H7 (cell line): ENCODE results near the gene STK38. TPM values are rescaled to one million over a fixed set of nuclear protein-coding genes. Genes with fewer than 3 reads are reported as not detected.

Experiments used
- DNase-seq: peaks from one replicate; pipeline ENCODE4 v3.0.0; 2012
- H3K27me3 ChIP-seq: 2 replicates; pipeline ENCODE4 v1.6.0; 2011; ENCODE audit warnings: mild to moderate bottlenecking, low read length; ENCODE audit not compliant: control insufficient read depth, insufficient read depth
- H3K36me3 ChIP-seq: replicated peaks from 2 replicates; pipeline ENCODE4 v1.5.1; 2011; ENCODE audit warnings: low read length; ENCODE audit not compliant: control insufficient read depth, insufficient read depth
- H3K4me3 ChIP-seq: 2 replicates; pipeline ENCODE4 v1.5.1; 2011; ENCODE audit warnings: low read depth, mild to moderate bottlenecking, control low read depth, low read length, moderate library complexity; ENCODE audit not compliant: insufficient read depth
- total RNA-seq: library from RNA; depleted of rRNA; stranded (reverse); fragments of >200 nt; shearing (Covaris generic); gene quantifications from 2 replicates; pipeline ENCODE4 v1.2.3, GENCODE V29; 2014

Gene STK38
- total RNA-seq, 1 experiment from 2014 or later: 8.7 TPM

GRCh38 chr6:36519352-36519751 is 27.9 kb downstream of the STK38 start:
- peaks cover 13% of the 10 kb centered on the region for H3K36me3 ChIP-seq
- DNase-seq: no peak
- H3K27me3 ChIP-seq: no peaks in the 10 kb centered on the region
- H3K4me3 ChIP-seq: no peak overlapping the region

- peaks cover 13% of the 10 kb centered on the region for H3K36me3 ChIP-seq
- no peak overlapping the region for H3K4me3 ChIP-seq
- no peak for DNase-seq
- H3K27me3 ChIP-seq: no peaks in the 10 kb centered on the region
These were observed 29.9 kb downstream of the STK38 start for GRCh38 chr6:36517408-36517807.

- no peak for DNase-seq
These were observed 30.3 kb downstream of the STK38 start for GRCh38 chr6:36516988-36517387.

GRCh38 chr6:36516559-36516958 is 30.7 kb downstream of the STK38 start:
- H3K27me3 ChIP-seq: no peaks in the 10 kb centered on the region
- DNase-seq: no peak
- H3K36me3 ChIP-seq: peaks cover 11% of the 10 kb centered on the region
- no peak overlapping the region for H3K4me3 ChIP-seq

More at GRCh38 chr6:36516988-36517387, 30.3 kb downstream of the STK38 start:
- Histone ChIP-seq H3K36me3 (peaks cover 11% of the 10 kb centered on the region), H3K27me3 (no peaks in the 10 kb centered on the region), H3K4me3 (no peak overlapping the region)

GRCh38 chr6:36515844-36516243 is 31.4 kb downstream of the STK38 start:
- Histone ChIP-seq H3K36me3 (peaks cover 11% of the 10 kb centered on the region), H3K27me3 (no peaks in the 10 kb centered on the region), H3K4me3 (no peak overlapping the region)
- no peak for DNase-seq

GRCh38 chr6:36514554-36515456 is 32.5 kb downstream of the STK38 start:
- Histone ChIP-seq H3K36me3 (peaks cover 11% of the 10 kb centered on the region), H3K4me3 (no peak overlapping the region), H3K27me3 (no peaks in the 10 kb centered on the region)
- no peak for DNase-seq

GRCh38 chr6:36510365-36510764 is 36.9 kb downstream of the STK38 start:
- Histone ChIP-seq H3K4me3 (no peak overlapping the region), H3K36me3 (peaks cover 5% of the 10 kb centered on the region), H3K27me3 (no peaks in the 10 kb centered on the region)
- no peak for DNase-seq

- no peak for DNase-seq
- H3K27me3 ChIP-seq: no peaks in the 10 kb centered on the region
- H3K36me3 ChIP-seq: no peaks in the 10 kb centered on the region; the same call in none of the 2 replicates
- H3K4me3 ChIP-seq: no peak overlapping the region
These were observed 38.7 kb downstream of the STK38 start for GRCh38 chr6:36508532-36508931.

GRCh38 chr6:36506611-36507010 is 40.7 kb downstream of the STK38 start:
- Histone ChIP-seq H3K27me3 (no peaks in the 10 kb centered on the region), H3K4me3 (no peak overlapping the region), H3K36me3 (no peaks in the 10 kb centered on the region; the same call in none of the 2 replicates)
- DNase-seq: no peak

- Histone ChIP-seq H3K36me3 (no peaks in the 10 kb centered on the region; the same call in none of the 2 replicates), H3K4me3 (no peak overlapping the region), H3K27me3 (no peaks in the 10 kb centered on the region)
- DNase-seq: no peak
These were observed 41.3 kb downstream of the STK38 start for GRCh38 chr6:36505744-36506534.

- Histone ChIP-seq H3K4me3 (no peak overlapping the region), H3K27me3 (no peaks in the 10 kb centered on the region), H3K36me3 (no peaks in the 10 kb centered on the region; the same call in none of the 2 replicates)
- DNase-seq: no peak
These were observed 42.3 kb downstream of the STK38 start for GRCh38 chr6:36504982-36505381.

GRCh38 chr6:36504181-36504580 is 43.1 kb downstream of the STK38 start:
- no peak for DNase-seq
- no peaks in the 10 kb centered on the region for H3K27me3 ChIP-seq
- no peak overlapping the region for H3K4me3 ChIP-seq
- no peaks in the 10 kb centered on the region; the same call in none of the 2 replicates for H3K36me3 ChIP-seq

GRCh38 chr6:36501686-36502085 is 45.6 kb downstream of the STK38 start:
- Histone ChIP-seq H3K4me3 (no peak overlapping the region), H3K36me3 (peaks cover 1% of the 10 kb centered on the region), H3K27me3 (no peaks in the 10 kb centered on the region)
- DNase-seq: no peak

GRCh38 chr6:36499918-36500317 is 47.4 kb downstream of the STK38 start:
- Histone ChIP-seq H3K36me3 (peaks cover 3% of the 10 kb centered on the region), H3K4me3 (no peak overlapping the region)
- DNase-seq: no peak

GRCh38 chr6:36495086-36495485 is 52.2 kb downstream of the STK38 start:
- Histone ChIP-seq H3K36me3 (peaks cover 4% of the 10 kb centered on the region), H3K4me3 (no peak overlapping the region), H3K27me3 (no peaks in the 10 kb centered on the region)
- DNase-seq: no peak

More at GRCh38 chr6:36499918-36500317, 47.4 kb downstream of the STK38 start:
- no peaks in the 10 kb centered on the region for H3K27me3 ChIP-seq
